ENCODE measurements around the gene OR10G8. TPM values are rescaled to one million over a fixed set of nuclear protein-coding genes. Genes with fewer than 3 reads are reported as not detected.

Gene OR10G8
- total RNA-seq, 1 experiment from 2014 or later: not detected

GRCh38 chr11:124069429-124070401 lies 43.1 kb downstream of the OR10G8 start:
- TF ChIP-seq CTCF (IDR thresholded peaks at IDR 0.05; ENCODE audit: insufficient read depth in 1 of 2, low read depth in 1 of 2, low read length in 1 of 2, severe bottlenecking in 1 of 2, unreplicated experiment in 1 of 2): peak; percentile 67 to 88
- CTCF ChIA-PET: interaction anchor here (0.7 to 1.8 kb wide), 5 partner anchors 11 to 271 kb away, joined by 3 to 8 read pairs (median 3); no protein-coding TSS in a partner anchor
- Histone ChIP-seq H3K36me3 (ENCODE audit: control insufficient read depth, insufficient read depth, low read length) (no peaks in the 10 kb centered on the region), H3K27me3 (replicated peaks; ENCODE audit: control insufficient read depth, insufficient read depth, low read length) (peaks cover 2% of the 10 kb centered on the region), H3K9me3 (no peaks in the 10 kb centered on the region), H3K4me3 (ENCODE audit: low read depth, low read length) (no peak overlapping the region), H3K4me1 (no peaks in the 10 kb centered on the region)
- Mint-ChIP-seq H3K27me3 (ENCODE audit: insufficient read depth, unreplicated experiment) (peaks cover 29% of the 10 kb centered on the region), H3K27ac (ENCODE audit: unreplicated experiment) (no peak overlapping the region), H3K4me1 (ENCODE audit: low read depth, unreplicated experiment) (no peaks in the 10 kb centered on the region), H3K9me3 (ENCODE audit: unreplicated experiment) (no peaks in the 10 kb centered on the region), H3K36me3 (ENCODE audit: insufficient read depth, unreplicated experiment) (no peaks in the 10 kb centered on the region), H3K4me3 (ENCODE audit: unreplicated experiment) (no peak overlapping the region)
- BruUV-seq (replicated peaks): no TSS peak
- POLR2A ChIA-PET: no interaction called here
- DNase-seq: peak; percentile 74 to 79
- intact Hi-C loops (cut with micrococcal nuclease; ENCODE audit: unreplicated experiment): loop anchor here (2.0 to 10.0 kb wide), 4 partner anchors 45 to 335 kb away; partner anchors contain the start of genes OR8D2, VWA5A and ZNF202

- H3K36me3 Mint-ChIP-seq (ENCODE audit: insufficient read depth, unreplicated experiment): no peaks in the 10 kb centered on the region
- no peaks in the 10 kb centered on the region for H3K4me1 Mint-ChIP-seq (ENCODE audit: low read depth, unreplicated experiment)
- no peaks in the 10 kb centered on the region for H3K9me3 Mint-ChIP-seq (ENCODE audit: unreplicated experiment)
- ChIA-PET CTCF (interaction anchor here (0.6 to 1.6 kb wide), 17 partner anchors 8 to 514 kb away, joined by 3 to 21 read pairs (median 3); partner anchors contain the start of gene VWA5A), POLR2A (no interaction called here)
- DNase-seq: peak; percentile 74 to 80
- no TSS peak for BruUV-seq (replicated peaks)
- Histone ChIP-seq H3K36me3 (ENCODE audit: control insufficient read depth, insufficient read depth, low read length) (no peaks in the 10 kb centered on the region), H3K4me1 (no peaks in the 10 kb centered on the region), H3K27me3 (replicated peaks; ENCODE audit: control insufficient read depth, insufficient read depth, low read length) (peaks cover 2% of the 10 kb centered on the region), H3K4me3 (ENCODE audit: low read depth, low read length) (no peak overlapping the region), H3K9me3 (no peaks in the 10 kb centered on the region)
- no peak overlapping the region for H3K4me3 Mint-ChIP-seq (ENCODE audit: unreplicated experiment)
- peak; percentile 84 to 96 for TF ChIP-seq CTCF (IDR thresholded peaks at IDR 0.05; ENCODE audit: insufficient read depth in 1 of 2, low read depth in 1 of 2, low read length in 1 of 2, severe bottlenecking in 1 of 2, unreplicated experiment in 1 of 2)
- intact Hi-C loops (cut with micrococcal nuclease; ENCODE audit: unreplicated experiment): loop anchor here (1.0 to 10.0 kb wide), 7 partner anchors 44 to 515 kb away; partner anchors contain the start of genes OR8D2, VWA5A and ZNF202
- H3K27ac Mint-ChIP-seq (ENCODE audit: unreplicated experiment): no peak overlapping the region
- peaks cover 27% of the 10 kb centered on the region for H3K27me3 Mint-ChIP-seq (ENCODE audit: insufficient read depth, unreplicated experiment)
These were observed 44.5 kb downstream of the OR10G8 start for GRCh38 chr11:124070915-124071622.

- no peaks in the 10 kb centered on the region for H3K36me3 Mint-ChIP-seq (ENCODE audit: insufficient read depth, unreplicated experiment)
- no peaks in the 10 kb centered on the region for H3K4me1 Mint-ChIP-seq (ENCODE audit: low read depth, unreplicated experiment)
- no peaks in the 10 kb centered on the region for H3K36me3 ChIP-seq (ENCODE audit: control insufficient read depth, insufficient read depth, low read length)
- no peaks in the 10 kb centered on the region for H3K9me3 ChIP-seq
- intact Hi-C loops (cut with micrococcal nuclease; ENCODE audit: unreplicated experiment): loop anchor here (1.0 to 10.0 kb wide), 7 partner anchors 43 to 515 kb away; partner anchors contain the start of genes OR8D2, VWA5A and ZNF202
- no peak for TF ChIP-seq CTCF (IDR thresholded peaks at IDR 0.05; ENCODE audit: insufficient read depth in 1 of 2, low read depth in 1 of 2, low read length in 1 of 2, severe bottlenecking in 1 of 2, unreplicated experiment in 1 of 2)
- peaks cover 2% of the 10 kb centered on the region for H3K27me3 ChIP-seq (replicated peaks; ENCODE audit: control insufficient read depth, insufficient read depth, low read length)
- ChIA-PET POLR2A (no interaction called here), CTCF (interaction anchor here (0.6 to 1.6 kb wide), 17 partner anchors 8 to 514 kb away, joined by 3 to 21 read pairs (median 3); partner anchors contain the start of gene VWA5A)
- H3K4me3 ChIP-seq (ENCODE audit: low read depth, low read length): no peak overlapping the region
- no peak for DNase-seq
- H3K27ac Mint-ChIP-seq (ENCODE audit: unreplicated experiment): no peak overlapping the region
- peaks cover 26% of the 10 kb centered on the region for H3K27me3 Mint-ChIP-seq (ENCODE audit: insufficient read depth, unreplicated experiment)
- no peak overlapping the region for H3K4me3 Mint-ChIP-seq (ENCODE audit: unreplicated experiment)
- BruUV-seq (replicated peaks): no TSS peak
- H3K9me3 Mint-ChIP-seq (ENCODE audit: unreplicated experiment): no peaks in the 10 kb centered on the region
- H3K4me1 ChIP-seq: no peaks in the 10 kb centered on the region
These were observed 45.0 kb downstream of the OR10G8 start for GRCh38 chr11:124071623-124071948.

Measured in Caco-2 (cell line).